ENCODE data around the gene CDK19.

GRCh38 chr6:110589865-110590513 is 225.3 kb downstream of the CDK19 start:
- TF ChIP-seq ZFP3 (CRISPR knock-in tag; IDR thresholded peaks at IDR 0.05) (no peak), SNAI2 (CRISPR knock-in tag; IDR thresholded peaks at IDR 0.05) (no peak), ARNTL (CRISPR knock-in tag; IDR thresholded peaks at IDR 0.05; ENCODE audit: borderline replicate concordance, low read depth) (no peak)
